K562 (cell line): ENCODE measurements around the gene DBNDD2. TPM values are rescaled to one million over a fixed set of nuclear protein-coding genes. Genes with fewer than 3 reads are reported as not detected.

ENCODE experiments used
- ATAC-seq: fragments of 200-7000 bp; cut with Tn5 transposase; 3 replicates; pipeline ENCODE4 v1.9.1; 2020; ENCODE audit warnings: moderate library complexity
- BruUV-seq: library from RNA; stranded (reverse); fragments of 400-500 nt; replicated peaks from 2 replicates; lab custom pipeline; 2021; lab: Mats Ljungman, UMichigan
- CTCF ChIA-PET: fragments of 300-600 bp; formaldehyde crosslinking; extraction: SDS; loops from one replicate; lab custom pipeline; 2021; ENCODE audit warnings: low intra/inter-chr PET ratio; lab: Yijun Ruan, JAX
- POLR2A ChIA-PET: fragments of 300-600, 350-650 bp; sonication (Branson Sonifier 250); formaldehyde crosslinking; extraction: SDS; loops from one replicate; lab custom pipeline; 2021; ENCODE audit warnings: antibody characterized with exemption, inconsistent platforms; lab: Yijun Ruan, JAX
- DNase-seq, 4 experiments: peaks; one replicate each; pipeline versions ENCODE4 v3.0.0 to v3.0.0-alpha.2; 2011 to 2018; ENCODE audit warnings: low spot score in 3 of 4, mixed read lengths in 3 of 4; ENCODE audit errors: extremely low read depth in 1 of 4
- FAIRE-seq: peaks from 2 replicates; lab custom pipeline; 2011; peaks lifted over from hg19 to GRCh38; lab: Jason Lieb, UNC
- H2AFZ ChIP-seq: 2 replicates; pipeline ENCODE4 v1.6.0; 2011; ENCODE audit warnings: low read depth, low read length, control low read depth, inconsistent platforms
- H3K27ac ChIP-seq: fragments of 200-600 bp; 3 replicates; pipeline ENCODE4 v1.8.0; 2011; ENCODE audit warnings: low read depth, mild to moderate bottlenecking, control low read depth, inconsistent platforms, low read length, moderate library complexity, mixed read lengths; ENCODE audit errors: extremely low read depth
- H3K27me3 ChIP-seq, 2 experiments: fragments of 300-600 bp in 1 of 2; 2 replicates in 1 of 2; 3 replicates in 1 of 2; pipeline versions ENCODE4 v1.6.0 to v1.8.0; 2011; ENCODE audit warnings: inconsistent platforms in 2 of 2, low read length in 2 of 2, mild to moderate bottlenecking in 1 of 2, mixed read lengths in 1 of 2, moderate library complexity in 1 of 2; ENCODE audit not compliant: control insufficient read depth in 2 of 2, insufficient read depth in 2 of 2
- H3K36me3 ChIP-seq: fragments of 300-600 bp; 3 replicates; pipeline ENCODE4 v1.8.0; 2011; ENCODE audit warnings: mild to moderate bottlenecking, low read length, inconsistent platforms; ENCODE audit not compliant: control insufficient read depth, insufficient read depth
- H3K4me1 ChIP-seq, 2 experiments: fragments of 200-600 bp in 1 of 2; replicated peaks in 1 of 2; 2 replicates in 1 of 2; 3 replicates in 1 of 2; pipeline versions ENCODE4 v1.5.1 to v1.8.0; 2011; ENCODE audit warnings: inconsistent platforms in 2 of 2, low read length in 2 of 2, mild to moderate bottlenecking in 1 of 2, mixed read lengths in 1 of 2, moderate library complexity in 1 of 2; ENCODE audit not compliant: control insufficient read depth in 2 of 2, insufficient read depth in 2 of 2
- H3K4me2 ChIP-seq: 2 replicates; pipeline ENCODE4 v1.6.1; 2011; ENCODE audit warnings: low read length, control low read depth, inconsistent platforms, mixed read lengths; ENCODE audit not compliant: insufficient read depth
- H3K4me3 ChIP-seq: fragments of 200-600 bp; sonication (generic), shearing (Covaris generic); 2 replicates; pipeline ENCODE4 v1.5.1; 2016; ENCODE audit warnings: control low read depth, inconsistent platforms
- H3K79me2 ChIP-seq: fragments of 200-600 bp; 3 replicates; pipeline ENCODE4 v1.8.0; 2011; ENCODE audit warnings: low read length, inconsistent platforms; ENCODE audit not compliant: control insufficient read depth, insufficient read depth
- H3K9ac ChIP-seq, 2 experiments: 2 replicates each; pipeline versions ENCODE4 v1.6.0 to v1.6.1; 2011; ENCODE audit warnings: low read depth in 2 of 2, low read length in 2 of 2, control low read depth in 1 of 2, inconsistent platforms in 1 of 2, mild to moderate bottlenecking in 1 of 2, mixed read lengths in 1 of 2; ENCODE audit not compliant: insufficient read depth in 1 of 2
- H3K9me1 ChIP-seq: one replicate; pipeline ENCODE4 v1.6.0; 2011; ENCODE audit warnings: inconsistent platforms, mild to moderate bottlenecking, low read length, moderate library complexity; ENCODE audit not compliant: control insufficient read depth, insufficient read depth
- H3K9me3 ChIP-seq: replicated peaks from 2 replicates; pipeline ENCODE4 v1.5.1; 2011; ENCODE audit warnings: low read depth, low read length, inconsistent platforms; ENCODE audit not compliant: control insufficient read depth, insufficient read depth
- H4K20me1 ChIP-seq: replicated peaks from 2 replicates; pipeline ENCODE4 v1.6.1; 2011; ENCODE audit warnings: low read length, inconsistent platforms, mixed read lengths; ENCODE audit not compliant: control insufficient read depth, insufficient read depth
- ZNF174 ChIP-seq: fragments of 250-450 bp; sonication (Bioruptor Pico); IDR thresholded peaks from 2 replicates; pipeline ENCODE4 v1.4.0; 2020; ENCODE audit warnings: mild to moderate bottlenecking
- WGBS: fragments of 100-300 bp; shearing (Covaris generic); methylation state at CpG from one replicate; pipeline ENCODE4 v1.1.6; 2016; ENCODE audit warnings: low coverage, mixed read lengths; ENCODE audit not compliant: insufficient coverage; ENCODE audit errors: missing lambda C conversion rate; 5-methylcytosine and 5-hydroxymethylcytosine counted together
- in situ Hi-C: fragments of 300-500 bp; cut with MboI; formaldehyde crosslinking; loops from 4 replicates; pipeline ENCODE4 v1.15.0; 2018; ENCODE audit warnings: inconsistent platforms, mixed read lengths
- intact Hi-C: fragments of 100-400 bp; cut with micrococcal nuclease; formaldehyde crosslinking; loops from 2 replicates; pipeline ENCODE4 v1.14.2; 2022
- polyA plus RNA-seq, 8 experiments: library from polyadenylated mRNA; depleted of rRNA in 4 of 8; stranded (reverse) in 5 of 8; unstranded in 3 of 8; fragments of >200 nt; fragmentation: Nextera tagmentation in 2 of 8; fragmentation: Illumina TruSeq in 1 of 8; extraction: Ambion mirVana in 2 of 8; extraction: Trizol in 1 of 8; gene quantifications; 2 replicates each; pipeline versions ENCODE4 v1.2.1 to v1.2.3, GENCODE V29; 2011 to 2014; ENCODE audit warnings: inconsistent platforms in 1 of 8, missing spikeins in 1 of 8
- total RNA-seq, 7 experiments: library from RNA; depleted of rRNA in 6 of 7; stranded (reverse); fragments of >200 nt in 6 of 7; fragmentation: Illumina TruSeq in 2 of 7; extraction: Trizol in 2 of 7; gene quantifications; 2 replicates each; pipeline versions ENCODE4 v1.2.1 to v1.2.3, GENCODE V29; 2011 to 2021; ENCODE audit warnings: low replicate concordance in 1 of 7
- TF ChIP-seq, protein P1 (sequence below): sonication (generic); formaldehyde crosslinking; IDR thresholded peaks from 2 replicates; pipeline ENCODE4 v1.8.0; 2023; ENCODE audit warnings: mild to moderate bottlenecking, missing genetic modification reagents
- TF ChIP-seq, protein P2 (sequence below), 2 experiments: IDR thresholded peaks in 1 of 2; conservative IDR thresholded peaks in 1 of 2; 2 replicates each; pipeline ENCODE4 v1.6.1; 2016; ENCODE audit warnings: low read depth in 2 of 2, mild to moderate bottlenecking in 1 of 2, missing compliant biosample characterization in 1 of 2, missing genetic modification characterization in 1 of 2, moderate library complexity in 1 of 2

Gene DBNDD2
- total and polyA plus RNA-seq, 9 of the 15 experiments (the other 6 are each of a cell fraction or from before 2014, with no cell fraction given), result 12.8 to 64.0 (median 35.8) TPM

DNA sequence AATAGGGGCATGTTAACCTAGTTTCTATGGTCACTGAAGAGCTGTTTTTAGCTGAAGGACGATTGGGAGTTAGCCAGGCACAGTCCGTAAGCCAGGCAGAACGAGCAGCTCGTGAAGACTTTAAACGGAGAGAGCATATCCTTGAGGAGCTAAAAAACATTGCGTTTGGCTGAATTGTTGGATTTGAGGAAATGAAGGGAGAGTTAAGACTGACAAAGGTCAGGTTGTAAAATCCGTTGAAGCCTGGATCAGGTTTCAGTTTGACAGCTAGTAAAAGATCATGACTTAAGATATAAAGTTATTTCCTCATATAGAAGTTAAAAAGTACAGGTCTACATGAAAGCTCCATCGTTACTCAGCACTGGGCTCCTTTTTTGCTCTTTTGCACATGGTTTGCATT, 2.8 kb downstream of the DBNDD2 start (continued):
- TF ChIP-seq, protein P1, sequence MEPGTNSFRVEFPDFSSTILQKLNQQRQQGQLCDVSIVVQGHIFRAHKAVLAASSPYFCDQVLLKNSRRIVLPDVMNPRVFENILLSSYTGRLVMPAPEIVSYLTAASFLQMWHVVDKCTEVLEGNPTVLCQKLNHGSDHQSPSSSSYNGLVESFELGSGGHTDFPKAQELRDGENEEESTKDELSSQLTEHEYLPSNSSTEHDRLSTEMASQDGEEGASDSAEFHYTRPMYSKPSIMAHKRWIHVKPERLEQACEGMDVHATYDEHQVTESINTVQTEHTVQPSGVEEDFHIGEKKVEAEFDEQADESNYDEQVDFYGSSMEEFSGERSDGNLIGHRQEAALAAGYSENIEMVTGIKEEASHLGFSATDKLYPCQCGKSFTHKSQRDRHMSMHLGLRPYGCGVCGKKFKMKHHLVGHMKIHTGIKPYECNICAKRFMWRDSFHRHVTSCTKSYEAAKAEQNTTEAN (CRISPR knock-in tag), result no peak

DNA sequence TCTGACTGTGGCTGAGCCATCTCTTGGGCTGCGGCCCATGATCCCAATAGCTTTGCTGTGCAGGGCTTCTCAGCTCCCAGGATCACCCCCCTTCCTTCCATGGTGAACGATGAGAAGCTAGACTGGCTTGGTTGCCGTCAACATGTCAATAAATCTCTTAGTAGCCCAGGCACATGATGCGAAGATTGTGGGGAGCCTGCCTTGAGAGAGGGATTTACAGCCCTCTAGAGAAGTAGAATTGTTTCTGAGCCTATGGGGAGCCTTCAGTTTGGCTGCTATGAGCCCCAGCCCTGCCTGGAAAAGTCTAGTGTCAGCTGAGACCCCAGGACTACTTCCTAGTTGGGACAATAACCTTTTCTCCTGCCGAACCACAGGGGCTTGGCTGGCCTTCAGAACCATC, 4.6 kb downstream of the DBNDD2 start:
- no peak overlapping the region for H3K4me3 ChIP-seq
- POLR2A ChIA-PET, result interaction anchor here (0.5 to 1.8 kb wide), 4 partner anchors 14 to 837 kb away, joined by 3 to 6 read pairs (median 4); no protein-coding TSS in a partner anchor
- no peak overlapping the region for H3K4me2 ChIP-seq
- no peaks in the 10 kb centered on the region for H4K20me1 ChIP-seq
- in situ Hi-C loops, result no loop called here
- peaks cover 21% of the 10 kb centered on the region for H3K79me2 ChIP-seq
- DNase-seq (no peak), ATAC-seq (no peak), FAIRE-seq (no peak)
- no peaks in the 10 kb centered on the region for H3K9me3 ChIP-seq
- H2AFZ ChIP-seq, result no peak overlapping the region
- no peaks in the 10 kb centered on the region for H3K27me3 ChIP-seq
- no TSS peak for BruUV-seq
- H3K4me1 ChIP-seq, result peaks cover 8 to 22% of the 10 kb centered on the region in 2 experiments; a peak in 3 of 5 replicates
- no peak overlapping the region for H3K9ac ChIP-seq
- CTCF ChIA-PET, result no interaction called here
- intact Hi-C loops, result no loop called here
- H3K36me3 ChIP-seq, result peaks cover 19% of the 10 kb centered on the region
- H3K9me1 ChIP-seq, result no peaks in the 10 kb centered on the region
- H3K27ac ChIP-seq, result no peak overlapping the region
- 39% methylated on average over 5 of the region's 5 CpGs for WGBS
- TF ChIP-seq ZNF174 (CRISPR knock-in tag), result no peak
- TF ChIP-seq, protein P2, sequence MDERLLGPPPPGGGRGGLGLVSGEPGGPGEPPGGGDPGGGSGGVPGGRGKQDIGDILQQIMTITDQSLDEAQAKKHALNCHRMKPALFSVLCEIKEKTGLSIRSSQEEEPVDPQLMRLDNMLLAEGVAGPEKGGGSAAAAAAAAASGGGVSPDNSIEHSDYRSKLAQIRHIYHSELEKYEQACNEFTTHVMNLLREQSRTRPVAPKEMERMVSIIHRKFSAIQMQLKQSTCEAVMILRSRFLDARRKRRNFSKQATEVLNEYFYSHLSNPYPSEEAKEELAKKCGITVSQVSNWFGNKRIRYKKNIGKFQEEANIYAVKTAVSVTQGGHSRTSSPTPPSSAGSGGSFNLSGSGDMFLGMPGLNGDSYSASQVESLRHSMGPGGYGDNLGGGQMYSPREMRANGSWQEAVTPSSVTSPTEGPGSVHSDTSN (CRISPR knock-in tag; IDR thresholded peaks at IDR 0.05; ENCODE audit: low read depth), result no peak
- TF ChIP-seq, protein P2 (tag; conservative IDR thresholded peaks at IDR 0.05; ENCODE audit: low read depth), result peak; percentile 88
- TF ChIP-seq, all 486 proteins: peak for 1
